Osteocyte (in vitro differentiated cells): ENCODE data around the gene SUCO. TPM values are rescaled to one million over a fixed set of nuclear protein-coding genes. Genes with fewer than 3 reads are reported as not detected.

Experiments
- DNase-seq: peaks from one replicate; pipeline ENCODE4 v3.0.0; 2021; ENCODE audit warnings: mixed read lengths; ENCODE audit not compliant: unreplicated experiment; ENCODE audit errors: extremely low spot score
- H3K27ac Mint-ChIP-seq: one replicate; pipeline ENCODE4 v1.8.0; 2021; ENCODE audit warnings: mild to moderate bottlenecking, mixed read lengths; ENCODE audit not compliant: unreplicated experiment
- H3K27me3 Mint-ChIP-seq: one replicate; pipeline ENCODE4 v1.8.0; 2021; ENCODE audit warnings: mixed read lengths; ENCODE audit not compliant: unreplicated experiment
- H3K36me3 Mint-ChIP-seq: one replicate; pipeline ENCODE4 v1.8.0; 2021; ENCODE audit warnings: mixed read lengths; ENCODE audit not compliant: unreplicated experiment
- H3K4me1 Mint-ChIP-seq: one replicate; pipeline ENCODE4 v1.8.0; 2021; ENCODE audit warnings: mixed read lengths; ENCODE audit not compliant: unreplicated experiment
- H3K4me3 Mint-ChIP-seq: one replicate; pipeline ENCODE4 v1.8.0; 2021; ENCODE audit warnings: mild to moderate bottlenecking, moderate library complexity, mixed read lengths; ENCODE audit not compliant: unreplicated experiment
- H3K9me3 Mint-ChIP-seq: one replicate; pipeline ENCODE4 v1.8.0; 2021; ENCODE audit warnings: mixed read lengths; ENCODE audit not compliant: unreplicated experiment
- CTCF ChIP-seq: fragments of 200-600 bp; sonication (generic); IDR thresholded peaks from 2 replicates; pipeline ENCODE4 v1.5.0; 2021; ENCODE audit warnings: antibody characterized with exemption, mild to moderate bottlenecking, moderate library complexity
- total RNA-seq: library from RNA; stranded (reverse); gene quantifications from 2 replicates; pipeline ENCODE4 v1.2.1, GENCODE V29; 2021

The SUCO gene
- total RNA-seq, 1 donor from 2014 or later: 30.4 TPM

- H3K27me3 Mint-ChIP-seq: no peaks in the 10 kb centered on the region
- H3K9me3 Mint-ChIP-seq: no peaks in the 10 kb centered on the region
- H3K4me3 Mint-ChIP-seq: no peak overlapping the region
- peaks cover 26% of the 10 kb centered on the region for H3K36me3 Mint-ChIP-seq
- H3K4me1 Mint-ChIP-seq: peaks cover 6% of the 10 kb centered on the region
- DNase-seq: no peak
- H3K27ac Mint-ChIP-seq: no peak overlapping the region
- TF ChIP-seq CTCF: no peak
Measured at GRCh38 chr1:172605641-172606040, 72.7 kb downstream of the SUCO start.

- peaks cover 33% of the 10 kb centered on the region for H3K36me3 Mint-ChIP-seq
- peaks cover 6% of the 10 kb centered on the region for H3K4me1 Mint-ChIP-seq
- no peak for DNase-seq
- no peaks in the 10 kb centered on the region for H3K27me3 Mint-ChIP-seq
- no peak overlapping the region for H3K27ac Mint-ChIP-seq
- TF ChIP-seq CTCF: no peak
- no peak overlapping the region for H3K4me3 Mint-ChIP-seq
- no peaks in the 10 kb centered on the region for H3K9me3 Mint-ChIP-seq
Measured at GRCh38 chr1:172607145-172607544, 74.2 kb downstream of the SUCO start.

GRCh38 chr1:172608098-172608601 is 75.2 kb downstream of the SUCO start:
- Mint-ChIP-seq H3K4me3 (no peak overlapping the region), H3K36me3 (peaks cover 33% of the 10 kb centered on the region), H3K27me3 (no peaks in the 10 kb centered on the region), H3K4me1 (peaks cover 6% of the 10 kb centered on the region), H3K27ac (no peak overlapping the region), H3K9me3 (no peaks in the 10 kb centered on the region)
- DNase-seq: no peak
- TF ChIP-seq CTCF: no peak

GRCh38 chr1:172609528-172609927 is 76.6 kb downstream of the SUCO start:
- Mint-ChIP-seq H3K4me3 (no peak overlapping the region), H3K4me1 (peaks cover 8% of the 10 kb centered on the region), H3K27me3 (no peaks in the 10 kb centered on the region), H3K27ac (no peak overlapping the region), H3K36me3 (peaks cover 31% of the 10 kb centered on the region), H3K9me3 (no peaks in the 10 kb centered on the region)
- peak; percentile 31 for TF ChIP-seq CTCF
- DNase-seq: no peak

GRCh38 chr1:172612478-172612877 is 79.5 kb downstream of the SUCO start:
- no peak for TF ChIP-seq CTCF
- H3K4me3 Mint-ChIP-seq: no peak overlapping the region
- H3K27me3 Mint-ChIP-seq: no peaks in the 10 kb centered on the region
- H3K9me3 Mint-ChIP-seq: peaks cover 15% of the 10 kb centered on the region
- H3K36me3 Mint-ChIP-seq: peaks cover 22% of the 10 kb centered on the region
- H3K27ac Mint-ChIP-seq: no peak overlapping the region
- DNase-seq: no peak
- peaks cover 7% of the 10 kb centered on the region for H3K4me1 Mint-ChIP-seq
